Panc1 (cell line): ENCODE results near the gene CIAO1.

Source experiments
- POLR2AphosphoS5 ChIP-seq: IDR thresholded peaks from 2 replicates; pipeline ENCODE4 v1.6.1; 2012; ENCODE audit warnings: mild to moderate bottlenecking, low read depth, low read length, moderate library complexity
- SIN3A ChIP-seq: IDR thresholded peaks from 2 replicates; pipeline ENCODE4 v1.6.1; 2012; ENCODE audit warnings: low read depth, mild to moderate bottlenecking, low read length, moderate library complexity, borderline replicate concordance; ENCODE audit not compliant: insufficient read depth
- TCF7L2 ChIP-seq: IDR thresholded peaks from 2 replicates; pipeline ENCODE4 v1.6.1; 2011; ENCODE audit warnings: mild to moderate bottlenecking, low read depth, low read length, inconsistent platforms
- TF ChIP-seq, protein P1 (sequence below): fragments of 450-650 bp; IDR thresholded peaks from 2 replicates; pipeline ENCODE4 v1.5.1; 2017; ENCODE audit warnings: mild to moderate bottlenecking
- TF ChIP-seq, protein P2 (sequence below), 2 experiments: IDR thresholded peaks; 2 replicates each; pipeline ENCODE4 v1.6.1; 2011 to 2012; ENCODE audit warnings: low read depth in 2 of 2, control low read depth in 1 of 2, low read length in 1 of 2, mild to moderate bottlenecking in 1 of 2, moderate library complexity in 1 of 2; ENCODE audit not compliant: insufficient read depth in 1 of 2

- TF ChIP-seq, protein P1, sequence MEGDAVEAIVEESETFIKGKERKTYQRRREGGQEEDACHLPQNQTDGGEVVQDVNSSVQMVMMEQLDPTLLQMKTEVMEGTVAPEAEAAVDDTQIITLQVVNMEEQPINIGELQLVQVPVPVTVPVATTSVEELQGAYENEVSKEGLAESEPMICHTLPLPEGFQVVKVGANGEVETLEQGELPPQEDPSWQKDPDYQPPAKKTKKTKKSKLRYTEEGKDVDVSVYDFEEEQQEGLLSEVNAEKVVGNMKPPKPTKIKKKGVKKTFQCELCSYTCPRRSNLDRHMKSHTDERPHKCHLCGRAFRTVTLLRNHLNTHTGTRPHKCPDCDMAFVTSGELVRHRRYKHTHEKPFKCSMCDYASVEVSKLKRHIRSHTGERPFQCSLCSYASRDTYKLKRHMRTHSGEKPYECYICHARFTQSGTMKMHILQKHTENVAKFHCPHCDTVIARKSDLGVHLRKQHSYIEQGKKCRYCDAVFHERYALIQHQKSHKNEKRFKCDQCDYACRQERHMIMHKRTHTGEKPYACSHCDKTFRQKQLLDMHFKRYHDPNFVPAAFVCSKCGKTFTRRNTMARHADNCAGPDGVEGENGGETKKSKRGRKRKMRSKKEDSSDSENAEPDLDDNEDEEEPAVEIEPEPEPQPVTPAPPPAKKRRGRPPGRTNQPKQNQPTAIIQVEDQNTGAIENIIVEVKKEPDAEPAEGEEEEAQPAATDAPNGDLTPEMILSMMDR, result no peak
- TF ChIP-seq TCF7L2 (no peak), POLR2AphosphoS5 (no peak), SIN3A (no peak)
- TF ChIP-seq, protein P2, sequence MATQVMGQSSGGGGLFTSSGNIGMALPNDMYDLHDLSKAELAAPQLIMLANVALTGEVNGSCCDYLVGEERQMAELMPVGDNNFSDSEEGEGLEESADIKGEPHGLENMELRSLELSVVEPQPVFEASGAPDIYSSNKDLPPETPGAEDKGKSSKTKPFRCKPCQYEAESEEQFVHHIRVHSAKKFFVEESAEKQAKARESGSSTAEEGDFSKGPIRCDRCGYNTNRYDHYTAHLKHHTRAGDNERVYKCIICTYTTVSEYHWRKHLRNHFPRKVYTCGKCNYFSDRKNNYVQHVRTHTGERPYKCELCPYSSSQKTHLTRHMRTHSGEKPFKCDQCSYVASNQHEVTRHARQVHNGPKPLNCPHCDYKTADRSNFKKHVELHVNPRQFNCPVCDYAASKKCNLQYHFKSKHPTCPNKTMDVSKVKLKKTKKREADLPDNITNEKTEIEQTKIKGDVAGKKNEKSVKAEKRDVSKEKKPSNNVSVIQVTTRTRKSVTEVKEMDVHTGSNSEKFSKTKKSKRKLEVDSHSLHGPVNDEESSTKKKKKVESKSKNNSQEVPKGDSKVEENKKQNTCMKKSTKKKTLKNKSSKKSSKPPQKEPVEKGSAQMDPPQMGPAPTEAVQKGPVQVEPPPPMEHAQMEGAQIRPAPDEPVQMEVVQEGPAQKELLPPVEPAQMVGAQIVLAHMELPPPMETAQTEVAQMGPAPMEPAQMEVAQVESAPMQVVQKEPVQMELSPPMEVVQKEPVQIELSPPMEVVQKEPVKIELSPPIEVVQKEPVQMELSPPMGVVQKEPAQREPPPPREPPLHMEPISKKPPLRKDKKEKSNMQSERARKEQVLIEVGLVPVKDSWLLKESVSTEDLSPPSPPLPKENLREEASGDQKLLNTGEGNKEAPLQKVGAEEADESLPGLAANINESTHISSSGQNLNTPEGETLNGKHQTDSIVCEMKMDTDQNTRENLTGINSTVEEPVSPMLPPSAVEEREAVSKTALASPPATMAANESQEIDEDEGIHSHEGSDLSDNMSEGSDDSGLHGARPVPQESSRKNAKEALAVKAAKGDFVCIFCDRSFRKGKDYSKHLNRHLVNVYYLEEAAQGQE (IDR thresholded peaks at IDR 0.05; ENCODE audit: insufficient read depth in 1 of 2, low read depth in 2 of 2, low read length in 1 of 2), result no peak
Observed at GRCh38 chr2:96236882-96237281, 29.1 kb upstream of the CIAO1 start.
